GM18907 (cell line): Measurements from ENCODE around the gene NFATC2.

Experiments used
- ATAC-seq: cut with Tn5 transposase; IDR thresholded peaks from one replicate; pipeline ENCODE4 v1.9.1; 2021; ENCODE audit warnings: mild to moderate bottlenecking, moderate library complexity; ENCODE audit not compliant: unreplicated experiment

The NFATC2 gene

DNA sequence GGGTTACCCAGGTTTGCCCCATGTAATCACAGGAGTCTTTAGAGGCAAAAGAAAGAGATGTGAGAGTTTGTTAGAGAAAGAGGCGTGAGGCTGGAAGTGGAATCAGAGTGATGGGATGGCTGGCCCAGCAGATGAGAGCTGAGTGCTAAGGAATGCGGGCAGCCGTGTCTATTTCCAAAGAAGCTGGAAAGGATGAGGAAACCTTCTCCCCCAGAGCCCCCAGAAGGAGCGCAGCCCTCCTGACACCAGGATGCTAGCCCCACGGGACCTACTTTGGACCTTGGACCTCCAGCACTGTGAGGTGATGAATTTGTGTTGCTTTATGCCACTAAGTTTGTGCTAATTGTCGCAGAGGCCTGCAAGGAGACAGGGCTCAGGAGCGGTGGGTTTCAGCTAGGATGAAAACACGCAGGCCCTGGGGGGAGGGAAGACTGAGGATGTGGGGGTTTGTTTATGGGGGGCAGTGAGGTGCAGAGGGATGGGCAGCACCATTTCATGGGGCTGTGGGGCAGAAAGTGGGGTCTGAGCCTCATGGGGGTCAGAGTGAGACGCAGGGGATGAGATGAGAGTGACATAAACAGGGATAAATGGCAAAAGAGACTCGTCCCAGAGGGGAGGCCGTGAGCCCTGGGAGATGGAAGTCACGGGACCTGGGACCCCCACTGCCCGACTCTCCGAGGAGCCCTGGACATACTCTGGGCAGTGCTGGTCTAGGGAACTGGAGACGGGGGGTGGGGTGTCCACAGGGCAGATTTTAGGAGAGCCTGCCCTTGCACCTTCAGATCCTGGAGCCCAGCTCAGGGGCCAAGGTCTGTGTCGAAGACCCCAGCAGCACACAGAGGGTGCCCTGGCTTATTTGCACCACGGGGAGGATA, 160.2 kb downstream of the NFATC2 start:
- no peak for ATAC-seq

GRCh38 chr20:51381557-51381956, 161.0 kb downstream of the NFATC2 start:
- no peak for ATAC-seq

GRCh38 chr20:51380401-51381385, 161.8 kb downstream of the NFATC2 start:
- ATAC-seq = peak; percentile 51

GRCh38 chr20:51379601-51380341, 162.7 kb downstream of the NFATC2 start:
- ATAC-seq = no peak

DNA sequence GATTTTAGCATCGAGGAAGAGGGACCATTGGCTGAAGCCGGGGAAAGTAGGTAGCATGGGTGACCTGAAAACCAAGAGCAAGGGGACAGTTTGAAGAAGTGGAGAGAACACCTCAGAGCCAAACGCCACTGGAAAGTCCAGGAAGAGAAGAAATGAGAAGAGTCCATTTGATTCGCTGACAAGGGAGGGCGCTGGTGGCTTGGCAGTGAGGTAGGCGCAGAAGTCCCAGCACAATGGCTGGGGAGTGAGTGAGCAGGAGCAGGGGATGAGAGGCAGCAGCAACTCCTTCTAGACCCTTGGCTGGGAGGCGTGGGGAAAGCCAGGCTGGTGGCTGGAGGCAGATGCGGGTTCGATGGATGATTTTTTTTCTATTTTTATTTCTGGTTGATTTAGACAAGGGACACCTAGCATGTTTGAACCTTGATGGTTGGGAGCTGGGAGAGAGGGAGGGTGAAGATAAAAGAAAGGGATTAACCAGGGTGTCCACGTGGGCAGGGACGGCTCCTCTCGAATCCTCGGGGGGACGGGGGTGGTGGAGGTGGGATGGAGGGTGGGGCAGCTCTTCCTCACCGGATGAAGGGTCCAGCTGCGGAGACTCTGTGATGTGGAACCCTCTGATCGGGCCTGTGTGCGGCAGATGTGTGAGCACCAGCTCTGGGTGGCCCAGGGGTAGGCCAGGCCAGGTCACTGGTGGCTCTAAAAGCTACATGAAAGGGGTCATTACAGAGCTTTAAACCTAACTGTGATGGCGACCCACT, 164.2 kb downstream of the NFATC2 start:
- ATAC-seq = no peak

GRCh38 chr20:51377132-51377531, 165.4 kb downstream of the NFATC2 start:
- ATAC-seq = no peak

DNA sequence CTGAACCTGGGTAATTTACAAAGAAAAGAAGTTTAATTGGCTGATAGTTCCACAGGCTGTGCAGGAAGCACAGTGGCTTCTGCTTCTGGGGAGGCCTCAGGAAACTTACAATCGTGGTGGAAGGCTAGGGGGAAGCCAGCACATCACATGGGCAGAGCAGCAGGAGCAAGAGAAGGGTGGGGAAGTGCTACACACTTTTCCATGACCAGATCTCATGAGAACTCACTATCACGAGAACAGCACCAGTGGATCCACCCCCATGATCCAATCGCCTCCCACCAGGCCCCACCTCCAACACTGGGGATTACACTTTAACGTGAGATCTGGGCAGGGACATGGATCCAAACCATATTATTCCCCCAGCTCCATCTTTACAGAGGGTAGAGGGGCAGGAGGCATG, 166.4 kb downstream of the NFATC2 start:
- ATAC-seq = no peak

DNA sequence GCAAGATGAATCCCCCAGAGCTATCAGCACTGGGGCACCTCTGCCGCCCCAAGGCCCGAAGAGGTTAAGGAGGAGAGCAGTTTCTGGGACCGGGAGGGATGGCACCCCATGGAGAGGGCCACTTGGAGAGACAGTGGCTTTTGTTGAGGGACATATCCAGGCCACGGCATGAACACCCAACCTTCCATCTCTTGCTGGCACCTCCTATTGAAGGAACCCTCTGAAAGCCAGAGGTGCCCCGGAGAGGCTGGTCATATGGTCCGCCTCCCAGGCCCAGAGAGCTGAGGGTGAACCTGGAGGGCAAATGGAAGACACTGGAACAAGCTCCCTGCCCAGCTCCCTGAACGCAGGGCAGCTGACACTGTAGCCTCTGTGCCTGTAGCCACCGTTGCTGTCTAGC, 167.0 kb downstream of the NFATC2 start:
- no peak for ATAC-seq

DNA sequence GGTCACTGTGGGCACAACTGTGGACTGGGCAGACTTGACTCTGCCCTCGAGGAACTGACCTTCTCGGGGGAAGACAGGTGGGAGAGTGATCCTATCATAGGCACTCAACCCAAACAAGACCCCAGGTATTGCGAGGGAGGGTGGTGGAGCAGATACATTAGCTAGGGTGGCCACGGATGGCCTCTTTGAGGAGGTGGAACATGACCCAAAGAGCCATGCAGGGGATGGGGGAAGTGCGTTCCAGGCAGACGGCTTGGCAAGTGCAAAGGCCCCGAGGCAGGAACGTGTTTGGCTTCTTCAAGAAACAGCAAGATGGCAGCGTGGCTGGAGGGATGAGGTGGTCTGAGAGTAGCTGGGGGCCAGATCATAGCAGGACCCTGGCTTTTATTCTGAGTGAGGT, 167.6 kb downstream of the NFATC2 start:
- no peak for ATAC-seq

GRCh38 chr20:51374456-51374830, 168.1 kb downstream of the NFATC2 start:
- ATAC-seq = no peak

- ATAC-seq = no peak
Measured at GRCh38 chr20:51373713-51374455, 168.6 kb downstream of the NFATC2 start.

- ATAC-seq = no peak
Measured at GRCh38 chr20:51372966-51373365, 169.6 kb downstream of the NFATC2 start.

DNA sequence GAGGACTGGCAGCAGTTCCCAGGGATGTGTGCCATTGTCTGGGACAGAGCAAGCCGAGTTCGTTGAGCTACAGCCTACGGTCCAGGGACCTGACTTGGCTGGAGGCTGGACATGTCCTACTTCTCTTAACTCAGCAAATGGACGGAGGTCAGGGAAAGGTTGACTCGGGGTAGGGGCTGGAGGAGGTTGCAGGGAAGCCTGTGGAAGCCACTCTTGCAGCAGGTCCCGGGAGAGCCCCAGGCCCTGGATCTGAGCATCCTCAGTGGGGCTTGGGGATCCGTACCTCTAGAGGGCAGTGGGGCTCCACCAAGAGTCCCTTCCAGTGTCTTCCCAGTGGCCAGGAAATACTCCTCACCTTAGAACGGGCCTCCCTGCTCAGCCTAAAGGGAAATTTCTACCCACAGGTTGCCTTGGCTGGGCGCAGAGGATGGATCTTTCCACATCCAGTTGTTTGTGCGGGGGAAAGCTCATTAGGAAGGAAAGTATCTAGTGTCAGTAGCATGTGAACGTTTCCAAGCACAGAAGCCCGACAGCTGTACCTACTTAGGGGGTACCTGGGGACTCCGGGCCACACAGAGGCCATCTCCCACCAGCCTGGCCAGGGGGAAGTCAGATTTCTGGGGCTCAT, 170.2 kb downstream of the NFATC2 start:
- no peak for ATAC-seq

- ATAC-seq = no peak
Measured at GRCh38 chr20:51371720-51372119, 170.8 kb downstream of the NFATC2 start.

- ATAC-seq = no peak
Measured at GRCh38 chr20:51369503-51369902, 173.0 kb downstream of the NFATC2 start.

- ATAC-seq = no peak
Measured at GRCh38 chr20:51368461-51369211, 173.9 kb downstream of the NFATC2 start.

- ATAC-seq = no peak
Measured at GRCh38 chr20:51366155-51366886, 176.2 kb downstream of the NFATC2 start.

DNA sequence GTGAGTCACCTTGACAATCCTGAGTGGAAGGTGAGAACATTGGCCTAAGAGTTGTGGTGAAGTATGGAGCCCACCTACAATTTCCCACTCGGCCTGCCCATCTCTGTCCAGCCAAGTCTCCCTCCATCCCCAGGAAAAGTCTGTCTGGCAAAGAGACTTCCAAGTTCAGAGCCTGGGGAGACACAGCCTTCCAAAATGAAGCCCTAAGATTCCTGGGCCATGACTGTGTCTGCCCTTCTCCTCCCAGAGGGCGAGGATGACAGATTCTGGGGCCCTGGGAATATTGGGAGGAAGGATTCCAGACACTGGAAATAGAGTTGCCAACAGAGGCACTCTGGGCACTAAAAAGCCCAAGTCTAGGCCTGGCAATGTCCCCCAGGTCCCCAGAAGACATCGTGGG, 176.8 kb downstream of the NFATC2 start:
- no peak for ATAC-seq
